ENCODE results near the gene FGD5.

The FGD5 gene

DNA sequence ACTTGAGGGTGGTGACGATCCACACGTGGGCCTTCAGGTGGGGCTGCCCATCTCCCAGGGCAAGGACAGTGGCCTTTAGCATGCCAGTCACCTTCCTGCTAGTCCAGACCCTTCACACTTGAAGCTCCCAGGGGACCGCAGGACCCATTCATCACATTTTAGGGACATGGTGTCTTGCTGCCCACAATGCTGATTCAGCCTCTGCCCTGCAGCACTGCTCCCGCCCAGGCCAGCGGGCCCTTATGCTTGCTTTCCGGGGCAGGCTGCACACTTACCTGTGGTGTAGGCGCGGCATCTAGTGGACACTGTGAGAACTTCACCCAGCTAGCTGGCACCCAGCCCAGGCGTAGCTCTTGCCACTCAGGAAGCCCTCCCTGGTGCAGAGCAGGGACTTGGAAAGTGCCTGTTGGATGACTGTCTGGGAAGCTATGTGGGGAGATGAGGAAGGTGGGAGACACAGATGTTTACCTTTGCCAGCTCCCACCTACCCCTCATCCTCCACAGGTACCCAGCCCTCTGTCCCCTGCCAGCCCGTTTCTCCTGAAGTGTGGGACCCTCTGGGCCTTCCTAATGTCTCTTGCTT lies 102.4 kb downstream of the FGD5 start:
- Histone ChIP-seq H3K4me1 (ENCODE audit: control insufficient read depth, insufficient read depth, low read length, poor library complexity, severe bottlenecking) (peaks cover 4% of the 10 kb centered on the region), H3K9me3 (ENCODE audit: control insufficient read depth, low read length) (no peaks in the 10 kb centered on the region), H3K27ac (ENCODE audit: low read depth, low read length, severe bottlenecking) (no peak overlapping the region), H3K36me3 (ENCODE audit: control insufficient read depth, insufficient read depth, low read length) (no peaks in the 10 kb centered on the region), H3K4me3 (ENCODE audit: extremely low read depth, insufficient read depth, low read length, poor library complexity, severe bottlenecking) (no peak overlapping the region)
- 14 to 32% methylated on average over 8 to 10 of the region's 10 CpGs for WGBS, 2 experiments (ENCODE audit: insufficient coverage in 2 of 2)

DNA sequence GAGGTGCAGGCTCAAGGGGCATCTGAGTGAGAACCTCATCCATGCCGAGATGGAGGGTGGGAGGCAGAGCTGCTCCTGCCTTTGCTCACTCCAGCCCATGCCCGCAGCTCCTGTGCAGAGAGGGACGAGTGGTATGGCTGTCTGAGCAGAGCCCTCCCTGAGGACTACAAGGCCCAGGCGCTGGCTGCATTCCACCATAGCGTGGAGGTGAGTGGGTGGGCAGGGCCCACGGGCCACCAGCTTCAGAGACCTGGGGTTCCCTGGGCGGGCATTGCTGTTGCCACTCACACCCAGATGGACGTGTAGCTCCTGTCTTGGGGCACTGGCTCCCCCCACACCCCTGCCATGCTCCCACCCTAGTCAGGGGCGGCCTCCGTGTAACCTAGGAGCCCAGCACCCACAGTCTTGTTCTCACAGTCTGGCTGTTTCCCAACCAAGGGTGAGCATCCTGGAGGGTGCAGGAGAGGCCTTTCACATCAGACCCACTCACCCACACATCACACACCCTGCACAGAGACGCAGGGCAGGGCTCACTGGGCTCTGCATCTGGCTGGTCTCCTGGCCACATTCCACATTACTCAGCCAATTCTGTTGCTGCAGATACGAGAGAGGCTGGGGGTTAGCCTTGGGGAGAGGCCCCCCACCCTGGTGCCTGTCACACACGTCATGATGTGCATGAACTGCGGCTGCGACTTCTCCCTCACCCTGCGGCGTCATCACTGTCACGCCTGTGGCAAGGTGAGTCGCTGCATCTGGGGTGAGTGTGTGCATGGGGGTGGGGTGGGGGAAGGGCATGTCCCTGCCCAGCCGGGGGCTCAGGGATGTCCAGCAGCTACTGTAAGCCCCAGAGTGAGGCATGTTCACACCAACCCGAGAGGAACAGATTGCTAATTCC lies 103.3 kb downstream of the FGD5 start:
- Histone ChIP-seq H3K9me3 (ENCODE audit: control insufficient read depth, low read length) (no peaks in the 10 kb centered on the region), H3K4me1 (ENCODE audit: control insufficient read depth, insufficient read depth, low read length, poor library complexity, severe bottlenecking) (peaks cover 4% of the 10 kb centered on the region), H3K36me3 (ENCODE audit: control insufficient read depth, insufficient read depth, low read length) (no peaks in the 10 kb centered on the region), H3K4me3 (ENCODE audit: extremely low read depth, insufficient read depth, low read length, poor library complexity, severe bottlenecking) (no peak overlapping the region), H3K27ac (ENCODE audit: low read depth, low read length, severe bottlenecking) (no peak overlapping the region)
- WGBS, 2 experiments (ENCODE audit: insufficient coverage in 2 of 2) = 87 to 91% methylated on average over 11 to 17 of the region's 21 CpGs

DNA sequence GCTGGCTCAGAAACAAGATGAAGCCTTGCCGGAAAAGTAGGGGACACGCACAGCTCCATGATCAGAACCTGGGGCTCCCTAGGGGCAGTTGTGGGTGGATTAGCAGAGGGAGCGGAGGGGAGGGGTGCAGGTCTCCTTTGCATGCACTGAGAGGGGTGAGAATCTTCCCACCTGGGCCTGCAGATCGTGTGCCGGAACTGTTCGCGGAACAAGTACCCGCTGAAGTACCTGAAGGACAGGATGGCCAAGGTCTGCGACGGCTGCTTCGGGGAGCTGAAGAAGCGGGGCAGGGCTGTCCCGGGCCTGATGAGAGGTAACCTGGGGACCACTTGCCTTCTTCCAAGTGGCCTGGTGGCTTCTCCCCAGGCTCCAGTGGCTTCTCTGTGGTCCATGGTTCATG lies 104.1 kb downstream of the FGD5 start:
- H3K36me3 ChIP-seq (ENCODE audit: control insufficient read depth, insufficient read depth, low read length) = peaks cover 4% of the 10 kb centered on the region
- H3K9me3 ChIP-seq (ENCODE audit: control insufficient read depth, low read length) = no peaks in the 10 kb centered on the region
- no peak overlapping the region for H3K4me3 ChIP-seq (ENCODE audit: extremely low read depth, insufficient read depth, low read length, poor library complexity, severe bottlenecking)
- H3K4me1 ChIP-seq (ENCODE audit: control insufficient read depth, insufficient read depth, low read length, poor library complexity, severe bottlenecking) = peaks cover 4% of the 10 kb centered on the region
- no peak overlapping the region for H3K27ac ChIP-seq (ENCODE audit: low read depth, low read length, severe bottlenecking)
- WGBS, 2 experiments (ENCODE audit: insufficient coverage in 2 of 2) = 97% methylated on average over 12 to 13 of the region's 13 CpGs

DNA sequence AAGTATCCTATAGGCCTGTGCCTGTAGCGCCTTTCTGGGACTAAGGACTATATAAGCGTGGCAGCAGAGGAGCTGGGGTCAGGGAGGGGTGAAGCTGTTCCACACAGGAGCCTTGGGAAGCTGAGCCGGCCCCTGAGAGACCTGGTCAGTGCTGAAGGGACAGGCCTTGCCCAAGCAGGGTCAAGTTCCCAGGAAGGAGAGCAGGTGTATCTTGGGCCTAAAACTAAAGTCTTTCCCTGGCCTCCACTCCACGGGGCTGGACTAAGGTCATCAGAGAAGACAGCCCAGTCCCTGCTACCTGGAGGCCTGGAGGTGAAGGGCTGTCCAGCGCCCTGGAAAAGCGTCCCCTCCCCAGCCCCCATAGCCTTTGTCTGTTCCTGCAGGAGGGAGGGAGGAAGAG lies 104.7 kb downstream of the FGD5 start:
- WGBS, 2 experiments (ENCODE audit: insufficient coverage in 2 of 2) = 77 to 100% methylated on average over 3 of the region's 6 CpGs
- H3K27ac ChIP-seq (ENCODE audit: low read depth, low read length, severe bottlenecking) = no peak overlapping the region
- no peak overlapping the region for H3K4me3 ChIP-seq (ENCODE audit: extremely low read depth, insufficient read depth, low read length, poor library complexity, severe bottlenecking)
- H3K9me3 ChIP-seq (ENCODE audit: control insufficient read depth, low read length) = no peaks in the 10 kb centered on the region
- H3K36me3 ChIP-seq (ENCODE audit: control insufficient read depth, insufficient read depth, low read length) = peaks cover 4% of the 10 kb centered on the region
- H3K4me1 ChIP-seq (ENCODE audit: control insufficient read depth, insufficient read depth, low read length, poor library complexity, severe bottlenecking) = peaks cover 4% of the 10 kb centered on the region

DNA sequence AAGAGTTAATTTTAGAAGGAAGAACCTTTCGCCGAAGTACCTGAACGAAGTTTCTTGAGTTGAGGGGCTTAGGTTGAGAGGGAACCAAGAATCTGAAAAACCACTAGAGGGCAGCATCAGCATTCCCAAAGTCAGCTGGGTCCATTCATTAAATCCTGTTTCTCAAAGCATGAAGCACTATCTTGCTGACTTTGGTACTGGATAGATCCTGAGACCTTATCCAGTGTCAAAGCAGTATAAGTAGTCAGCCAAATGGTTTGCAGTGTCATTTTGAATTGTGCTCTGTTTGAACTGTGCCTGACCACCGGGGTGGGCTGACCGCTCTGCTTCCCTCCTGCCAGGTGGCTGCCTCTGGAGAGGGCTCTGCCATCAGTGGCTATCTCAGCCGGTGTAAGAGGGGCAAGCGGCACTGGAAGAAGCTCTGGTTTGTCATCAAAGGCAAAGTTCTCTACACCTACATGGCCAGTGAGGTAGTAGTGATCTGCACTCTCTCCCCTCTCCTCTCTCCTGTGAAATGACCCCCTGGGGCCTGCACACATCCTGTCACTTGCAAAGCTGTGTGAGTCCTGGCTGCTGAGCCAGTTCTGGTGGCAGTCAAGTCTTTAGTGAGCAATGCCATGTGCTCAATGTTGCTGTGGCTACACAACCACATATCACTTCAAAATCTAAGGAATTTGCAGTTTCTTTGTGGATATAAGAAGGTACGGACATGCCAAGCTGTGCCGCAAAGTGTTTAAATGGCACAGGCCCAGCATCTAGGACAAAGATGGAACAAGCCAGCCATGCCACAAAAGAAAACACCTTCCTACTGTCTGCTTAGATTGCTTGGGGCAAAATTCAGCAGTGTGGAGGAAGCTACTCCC lies 107.2 kb downstream of the FGD5 start:
- Histone ChIP-seq H3K4me3 (ENCODE audit: extremely low read depth, insufficient read depth, low read length, poor library complexity, severe bottlenecking) (no peak overlapping the region), H3K27ac (ENCODE audit: low read depth, low read length, severe bottlenecking) (no peak overlapping the region), H3K9me3 (ENCODE audit: control insufficient read depth, low read length) (no peaks in the 10 kb centered on the region), H3K4me1 (ENCODE audit: control insufficient read depth, insufficient read depth, low read length, poor library complexity, severe bottlenecking) (peaks cover 4% of the 10 kb centered on the region), H3K36me3 (ENCODE audit: control insufficient read depth, insufficient read depth, low read length) (peaks cover 4% of the 10 kb centered on the region)
- 68 to 73% methylated on average over 2 to 7 of the region's 9 CpGs for WGBS, 2 experiments (ENCODE audit: insufficient coverage in 2 of 2)

DNA sequence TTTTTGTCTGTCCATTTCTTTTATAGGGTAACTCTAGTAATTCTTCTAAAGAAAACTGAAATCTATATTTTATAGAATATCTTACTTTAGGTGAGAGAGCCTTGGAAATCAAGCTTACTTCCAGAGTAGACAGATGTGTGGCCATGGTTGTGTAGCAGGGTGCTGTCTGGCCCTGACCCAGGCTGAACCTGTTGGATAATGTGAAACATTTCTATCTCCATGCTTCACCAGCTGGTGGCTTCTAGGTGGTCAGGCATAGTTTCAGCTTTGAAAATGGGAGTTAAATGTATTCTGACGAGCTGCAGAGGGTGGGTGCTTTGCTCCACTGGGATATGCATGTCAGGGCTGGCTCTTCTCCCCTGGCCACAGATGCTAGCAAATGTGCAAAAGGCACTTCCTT lies 107.8 kb downstream of the FGD5 start:
- Histone ChIP-seq H3K4me3 (ENCODE audit: extremely low read depth, insufficient read depth, low read length, poor library complexity, severe bottlenecking) (no peak overlapping the region), H3K4me1 (ENCODE audit: control insufficient read depth, insufficient read depth, low read length, poor library complexity, severe bottlenecking) (peaks cover 4% of the 10 kb centered on the region), H3K36me3 (ENCODE audit: control insufficient read depth, insufficient read depth, low read length) (peaks cover 4% of the 10 kb centered on the region), H3K27ac (ENCODE audit: low read depth, low read length, severe bottlenecking) (no peak overlapping the region), H3K9me3 (ENCODE audit: control insufficient read depth, low read length) (no peaks in the 10 kb centered on the region)
- 80 to 85% methylated on average over 1 of the region's 1 CpG for WGBS, 2 experiments (ENCODE audit: insufficient coverage in 2 of 2)

DNA sequence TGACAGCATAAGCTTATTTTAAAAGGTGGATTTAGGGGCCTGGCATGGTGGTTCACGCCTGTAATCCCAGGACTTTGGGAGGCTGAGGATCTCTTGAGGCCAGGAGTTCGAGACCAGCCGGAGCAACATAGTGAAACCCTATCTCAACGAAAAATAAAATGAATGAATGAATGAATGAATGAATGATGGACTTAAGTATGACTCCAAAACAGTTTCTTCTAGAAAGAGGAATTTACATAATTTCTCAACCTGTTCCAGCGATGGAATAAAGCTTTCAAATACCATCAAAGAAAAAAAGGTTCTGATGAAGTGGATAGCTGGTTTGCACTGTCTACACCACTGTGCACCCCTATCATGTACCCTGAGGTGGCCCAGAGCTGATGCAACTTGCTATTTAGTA lies 108.5 kb downstream of the FGD5 start:
- Histone ChIP-seq H3K4me1 (ENCODE audit: control insufficient read depth, insufficient read depth, low read length, poor library complexity, severe bottlenecking) (peaks cover under 1% of the 10 kb centered on the region), H3K36me3 (ENCODE audit: control insufficient read depth, insufficient read depth, low read length) (peaks cover 6% of the 10 kb centered on the region), H3K4me3 (ENCODE audit: extremely low read depth, insufficient read depth, low read length, poor library complexity, severe bottlenecking) (no peak overlapping the region), H3K27ac (ENCODE audit: low read depth, low read length, severe bottlenecking) (no peak overlapping the region), H3K9me3 (ENCODE audit: control insufficient read depth, low read length) (no peaks in the 10 kb centered on the region)
- 85 to 96% methylated on average over 3 to 4 of the region's 5 CpGs for WGBS, 2 experiments (ENCODE audit: insufficient coverage in 2 of 2)

DNA sequence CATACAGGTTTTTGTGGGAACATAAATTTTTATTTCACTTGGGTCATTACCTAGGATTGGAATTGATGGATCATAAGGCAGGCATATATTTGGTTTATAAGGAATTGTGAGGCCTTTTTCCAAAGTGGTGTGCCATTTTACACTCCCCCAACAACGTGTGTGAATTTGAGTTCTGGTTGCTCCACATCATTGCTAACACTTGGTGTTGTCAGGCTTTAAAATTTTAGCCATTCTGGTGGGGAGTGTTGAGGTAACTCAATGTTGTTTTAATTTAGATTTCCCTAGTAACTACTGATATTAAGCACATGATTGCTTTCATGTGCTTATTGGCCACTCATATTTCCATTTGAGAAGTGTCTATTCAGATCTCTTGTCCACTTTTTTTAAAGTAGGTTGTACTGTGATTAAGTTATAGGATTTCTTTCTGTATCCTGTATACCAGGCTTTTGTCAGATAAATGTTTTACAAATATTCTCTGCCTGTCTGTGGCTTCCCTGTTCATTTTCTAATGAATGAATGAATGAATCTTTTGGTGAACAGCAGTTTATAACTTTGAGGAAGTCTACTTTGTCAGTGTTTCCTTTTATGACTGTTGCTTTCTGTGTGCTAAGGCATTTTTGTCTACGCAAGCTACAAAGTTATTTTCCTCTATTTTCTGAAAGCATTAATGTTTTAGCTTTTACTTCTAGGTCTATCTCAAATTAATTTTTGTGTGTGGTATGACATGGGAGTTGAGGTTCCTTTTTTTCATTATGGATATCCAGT lies 110.7 kb downstream of the FGD5 start:
- Histone ChIP-seq H3K9me3 (ENCODE audit: control insufficient read depth, low read length) (no peaks in the 10 kb centered on the region), H3K27ac (ENCODE audit: low read depth, low read length, severe bottlenecking) (no peak overlapping the region), H3K4me1 (ENCODE audit: control insufficient read depth, insufficient read depth, low read length, poor library complexity, severe bottlenecking) (no peaks in the 10 kb centered on the region), H3K4me3 (ENCODE audit: extremely low read depth, insufficient read depth, low read length, poor library complexity, severe bottlenecking) (no peak overlapping the region), H3K36me3 (ENCODE audit: control insufficient read depth, insufficient read depth, low read length) (peaks cover 19% of the 10 kb centered on the region)
- WGBS, 2 experiments (ENCODE audit: insufficient coverage in 2 of 2) = 80% methylated on average over 1 of the region's 2 CpGs; no CpG with 5 or more reads in 1 of the 2 experiments

DNA sequence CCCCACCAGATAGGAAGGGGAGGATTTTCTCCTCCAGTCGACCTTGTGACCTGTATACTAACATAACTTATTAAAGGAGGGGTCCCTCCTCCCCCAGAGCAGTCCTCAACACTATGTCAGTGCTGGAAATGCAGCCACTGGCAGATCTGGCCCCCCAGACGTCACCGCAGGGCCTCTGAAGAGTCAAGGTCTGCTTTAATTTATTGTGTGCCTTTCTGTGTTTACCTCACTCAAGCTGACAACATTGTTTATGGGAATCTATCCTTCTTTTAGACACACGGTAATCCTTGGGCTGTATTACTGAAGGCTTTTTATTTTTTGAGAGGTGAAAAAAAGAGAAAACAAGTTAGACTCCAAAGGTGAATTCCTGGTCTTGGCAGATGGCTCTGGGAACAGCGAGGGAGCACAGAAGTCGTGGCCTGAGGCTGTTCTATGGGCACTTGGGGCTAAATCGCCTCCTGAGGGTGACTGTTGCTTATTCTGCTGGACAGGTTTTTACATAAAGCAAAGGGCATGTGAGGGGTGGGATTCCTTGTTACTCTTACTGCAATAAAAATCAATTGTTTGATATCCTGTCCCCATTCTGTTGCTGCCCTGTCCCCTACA lies 115.2 kb downstream of the FGD5 start:
- WGBS, 2 experiments (ENCODE audit: insufficient coverage in 2 of 2) = 80% methylated on average over 2 of the region's 7 CpGs; no CpG with 5 or more reads in 1 of the 2 experiments
- H3K9me3 ChIP-seq (ENCODE audit: control insufficient read depth, low read length) = no peaks in the 10 kb centered on the region
- H3K4me3 ChIP-seq (ENCODE audit: extremely low read depth, insufficient read depth, low read length, poor library complexity, severe bottlenecking) = no peak overlapping the region

More for the DNA sequence above, 115.2 kb downstream of the FGD5 start:
- Histone ChIP-seq H3K27ac (ENCODE audit: low read depth, low read length, severe bottlenecking) (no peak overlapping the region), H3K4me1 (ENCODE audit: control insufficient read depth, insufficient read depth, low read length, poor library complexity, severe bottlenecking) (no peaks in the 10 kb centered on the region), H3K36me3 (ENCODE audit: control insufficient read depth, insufficient read depth, low read length) (peaks cover 15% of the 10 kb centered on the region)

All from mesodermal cell (in vitro differentiated cells).